HG03066 (cell line): Measurements from ENCODE around the gene RSBN1L.

ENCODE experiments used
- ATAC-seq: cut with Tn5 transposase; IDR thresholded peaks from one replicate; pipeline ENCODE4 v1.9.1; 2021; ENCODE audit warnings: low read depth; ENCODE audit not compliant: unreplicated experiment

RSBN1L gene

GRCh38 chr7:77727936-77728701, 31.9 kb downstream of the RSBN1L start:
- no peak for ATAC-seq

GRCh38 chr7:77729574-77730348, 33.5 kb downstream of the RSBN1L start:
- ATAC-seq = no peak

DNA sequence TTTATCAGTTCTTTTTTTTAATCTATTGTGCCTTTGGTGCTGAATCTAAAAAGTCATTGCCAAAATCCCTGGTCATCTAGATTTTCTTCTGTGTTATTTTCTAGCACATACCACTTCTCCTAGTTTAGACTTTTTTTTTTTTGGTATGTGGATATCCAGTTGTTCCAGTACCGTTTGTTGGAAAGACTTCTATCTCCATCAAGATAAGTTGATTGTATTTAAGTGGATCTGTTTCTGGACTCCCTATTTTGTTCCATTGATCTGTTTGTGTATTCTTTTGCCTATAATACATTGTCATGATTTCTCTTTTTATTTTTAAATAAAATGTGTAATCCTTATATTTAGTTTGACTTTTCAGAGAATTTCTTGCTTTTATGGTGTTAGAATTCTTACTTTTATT, 35.5 kb downstream of the RSBN1L start:
- ATAC-seq = no peak

GRCh38 chr7:77734659-77735421, 38.6 kb downstream of the RSBN1L start:
- no peak for ATAC-seq

DNA sequence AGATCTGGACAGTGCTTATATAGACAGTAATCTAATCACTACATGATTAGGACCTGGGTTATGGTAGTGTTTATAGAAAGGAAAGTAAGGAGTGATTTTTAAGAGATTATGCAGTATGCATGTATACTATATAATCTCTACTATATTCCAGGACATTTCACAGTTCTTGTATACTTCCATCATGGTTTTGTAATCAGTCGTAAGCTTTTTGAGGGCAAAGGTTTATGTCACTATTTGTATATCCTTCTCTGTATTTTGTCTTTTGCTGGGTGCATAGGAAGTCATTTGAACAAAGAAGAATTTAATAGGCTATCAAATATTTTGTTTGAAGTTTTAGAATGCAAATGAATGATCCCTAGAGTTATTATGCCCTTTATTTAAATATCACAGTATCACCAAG, 39.2 kb downstream of the RSBN1L start:
- no peak for ATAC-seq

- no peak for ATAC-seq
Observed at GRCh38 chr7:77736991-77737390, 40.7 kb downstream of the RSBN1L start.

- ATAC-seq = no peak
Observed at GRCh38 chr7:77738382-77738781, 42.1 kb downstream of the RSBN1L start.

GRCh38 chr7:77738871-77739270, 42.6 kb downstream of the RSBN1L start:
- no peak for ATAC-seq

- ATAC-seq = no peak
Observed at GRCh38 chr7:77740257-77740656, 44.0 kb downstream of the RSBN1L start.

DNA sequence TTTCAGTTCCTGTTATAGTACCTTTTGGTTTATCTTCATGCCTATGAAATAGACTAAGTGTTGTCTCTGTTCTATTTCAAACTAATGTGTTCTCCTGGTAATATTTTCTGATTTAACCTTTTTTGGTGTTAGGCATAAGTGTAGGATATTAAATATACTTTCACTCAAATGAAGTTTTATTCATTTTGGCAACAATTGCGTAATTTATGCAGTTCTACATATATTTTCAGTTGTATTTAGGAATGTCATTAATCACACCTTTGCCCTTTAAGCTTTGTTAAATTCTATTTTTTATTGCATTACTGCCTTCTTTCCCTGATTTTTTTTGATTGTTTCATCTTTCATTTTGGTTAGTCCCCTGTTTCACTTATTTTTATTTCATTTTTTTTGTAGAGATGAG, 47.3 kb downstream of the RSBN1L start:
- ATAC-seq = no peak

- no peak for ATAC-seq
Observed at GRCh38 chr7:77745746-77746145, 49.5 kb downstream of the RSBN1L start.

DNA sequence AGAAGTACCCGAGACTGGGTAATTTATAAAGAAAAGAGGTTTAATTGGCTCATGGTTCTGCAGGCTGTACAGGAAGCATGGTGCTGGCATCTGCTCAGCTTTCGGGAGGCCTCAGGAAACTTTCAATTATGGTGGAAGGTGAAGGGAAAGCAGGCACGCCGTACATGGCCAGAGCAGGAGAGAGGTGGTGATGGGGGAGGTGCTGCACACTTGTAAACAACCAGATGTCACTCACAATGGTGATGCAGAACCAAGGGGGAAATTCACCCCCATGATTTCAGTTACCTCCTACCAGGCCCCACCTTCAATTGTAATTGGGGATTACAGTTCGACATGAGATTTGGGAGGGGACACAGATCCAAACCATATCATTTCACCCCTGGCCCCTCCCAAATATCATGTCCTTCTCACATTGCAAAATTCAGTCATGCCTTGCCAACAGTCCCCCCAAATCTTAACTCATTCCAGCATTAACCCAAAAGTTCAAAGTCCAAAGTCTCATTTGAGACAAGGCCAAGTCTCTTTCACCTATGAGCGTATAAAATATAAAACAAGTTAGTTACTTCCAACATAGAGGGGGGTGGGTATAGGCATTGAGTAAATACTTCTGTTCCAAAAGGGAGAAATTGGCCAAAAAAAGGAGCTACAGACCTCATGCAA, 50.0 kb downstream of the RSBN1L start:
- ATAC-seq = no peak

GRCh38 chr7:77746824-77747165, 50.5 kb downstream of the RSBN1L start:
- ATAC-seq = no peak

GRCh38 chr7:77747178-77747577, 50.9 kb downstream of the RSBN1L start:
- ATAC-seq = no peak

GRCh38 chr7:77747718-77748117, 51.5 kb downstream of the RSBN1L start:
- ATAC-seq = no peak

- ATAC-seq = no peak
Observed at GRCh38 chr7:77752016-77752415, 55.8 kb downstream of the RSBN1L start.

- no peak for ATAC-seq
Observed at GRCh38 chr7:77753173-77753572, 56.9 kb downstream of the RSBN1L start.

- ATAC-seq = peak; percentile 87
Observed at GRCh38 chr7:77757589-77757988, 61.3 kb downstream of the RSBN1L start.

DNA sequence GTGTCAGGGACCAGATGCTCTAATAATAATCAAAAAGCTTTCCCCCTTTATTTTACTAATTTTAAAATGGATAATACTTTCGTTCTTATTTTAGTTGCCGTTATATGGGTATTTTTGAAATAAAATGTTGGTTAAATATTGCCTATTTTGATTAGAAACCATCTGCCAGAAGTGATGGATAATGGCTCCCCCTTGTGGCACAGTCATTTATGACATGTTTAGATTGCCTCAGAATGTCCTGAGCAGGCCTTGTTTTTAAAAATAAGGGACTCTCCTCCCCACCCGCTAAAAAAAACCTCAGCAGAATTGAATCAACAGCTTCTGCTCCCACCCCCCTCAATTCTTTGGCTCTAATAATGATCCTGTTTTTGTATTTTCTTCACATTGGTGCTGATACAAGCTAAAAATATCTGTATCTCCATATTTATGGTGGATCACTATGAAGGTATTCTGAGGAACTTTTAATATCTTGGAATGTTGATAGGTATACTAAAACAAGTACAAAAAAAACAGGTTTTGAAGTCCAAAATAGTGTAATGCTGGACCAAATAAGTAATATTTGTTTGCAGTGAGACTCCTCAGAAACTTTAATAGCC, 63.1 kb downstream of the RSBN1L start:
- ATAC-seq = no peak

DNA sequence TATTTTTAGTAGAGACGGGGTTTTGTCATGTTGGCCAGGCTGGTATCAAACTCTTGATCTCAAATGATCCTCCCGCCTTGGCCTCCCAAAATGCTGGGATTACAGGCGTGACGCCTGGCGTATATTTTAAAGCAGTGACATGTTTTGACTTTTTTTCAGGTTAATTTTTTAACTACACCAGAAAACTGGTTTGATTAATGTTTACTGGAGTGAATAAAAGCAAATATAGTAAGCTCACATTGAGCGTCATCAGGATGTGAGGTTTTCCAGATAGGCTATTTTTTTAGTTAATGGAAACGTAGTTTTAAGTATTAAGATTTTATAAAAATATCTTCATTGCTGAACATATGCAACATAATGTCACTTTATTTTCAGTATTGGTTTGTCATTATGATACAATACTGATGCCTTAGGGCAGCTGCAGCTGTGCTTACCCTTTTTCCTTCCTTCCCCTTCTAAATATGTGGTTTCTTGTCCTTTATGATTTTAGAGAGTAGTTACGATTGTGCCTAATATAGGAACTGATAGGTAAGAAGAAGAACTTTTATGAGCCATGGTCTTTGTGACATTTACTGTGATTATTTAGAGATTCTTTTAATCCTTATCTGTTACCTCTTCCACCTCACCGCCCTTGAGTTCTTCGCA, 64.7 kb downstream of the RSBN1L start:
- no peak for ATAC-seq
